Activated CD4-positive, alpha-beta memory T cell treated with anti-CD3 and anti-CD28 coated beads, Interleukin-2, amount 10 ng/mL, durations not matched to agents 7 days and 5 days (primary cell): ENCODE measurements around the gene RASGRF1. TPM values are rescaled to one million over a fixed set of nuclear protein-coding genes. Genes with fewer than 3 reads are reported as not detected.

Experiments used
- CTCF ChIA-PET: fragments of 350-600 bp; sonication (Branson Sonifier 250); formaldehyde crosslinking; loops from one replicate; lab custom pipeline; 2021; ENCODE audit warnings: antibody characterized with exemption, inconsistent platforms; lab: Charles Lee
- POLR2A ChIA-PET: fragments of 350-600 bp; sonication (Branson Sonifier 250); formaldehyde crosslinking; loops from one replicate; lab custom pipeline; 2021; ENCODE audit warnings: antibody characterized with exemption; lab: Charles Lee
- DNase-seq: peaks from one replicate; pipeline ENCODE4 v3.0.0-alpha.2; 2020
- H3K27ac Mint-ChIP-seq: one replicate; pipeline ENCODE4 v1.8.0; 2021; ENCODE audit warnings: mild to moderate bottlenecking, mixed read lengths
- H3K27me3 Mint-ChIP-seq: one replicate; pipeline ENCODE4 v1.8.0; 2021; ENCODE audit warnings: mixed read lengths
- H3K36me3 Mint-ChIP-seq: one replicate; pipeline ENCODE4 v1.8.0; 2021; ENCODE audit warnings: low read depth, mixed read lengths
- H3K4me1 Mint-ChIP-seq: one replicate; pipeline ENCODE4 v1.8.0; 2021; ENCODE audit warnings: mixed read lengths
- H3K4me3 Mint-ChIP-seq: one replicate; pipeline ENCODE4 v1.8.0; 2021; ENCODE audit warnings: mild to moderate bottlenecking, mixed read lengths
- H3K9me3 Mint-ChIP-seq: one replicate; pipeline ENCODE4 v1.8.0; 2021; ENCODE audit warnings: mixed read lengths
- total RNA-seq, 2 experiments: library from RNA; stranded (reverse); gene quantifications; one replicate each; pipeline ENCODE4 v1.2.3, GENCODE V29; 2021

RASGRF1 gene
- total RNA-seq, 2 experiments from 2014 or later = not detected

GRCh38 chr15:79091204-79091867 is 756 bp upstream of the RASGRF1 start:
- Mint-ChIP-seq H3K27ac (no peak overlapping the region), H3K9me3 (no peaks in the 10 kb centered on the region), H3K4me3 (no peak overlapping the region), H3K4me1 (peaks cover 5% of the 10 kb centered on the region), H3K27me3 (peaks cover 63% of the 10 kb centered on the region), H3K36me3 (peaks cover 2% of the 10 kb centered on the region)
- ChIA-PET CTCF (interaction anchor here (1.0 kb wide), 1 partner anchor 63 kb away, joined by 3 read pairs; no protein-coding TSS in a partner anchor), POLR2A (no interaction called here)
- DNase-seq = no peak

GRCh38 chr15:79089890-79090486 is 592 bp downstream of the RASGRF1 start:
- ChIA-PET POLR2A (no interaction called here), CTCF (no interaction called here)
- Mint-ChIP-seq H3K4me3 (no peak overlapping the region), H3K27ac (no peak overlapping the region), H3K4me1 (peaks cover 5% of the 10 kb centered on the region), H3K9me3 (no peaks in the 10 kb centered on the region), H3K36me3 (peaks cover 2% of the 10 kb centered on the region), H3K27me3 (peaks cover 61% of the 10 kb centered on the region)
- no peak for DNase-seq

- H3K36me3 Mint-ChIP-seq = peaks cover 2% of the 10 kb centered on the region
- peaks cover 5% of the 10 kb centered on the region for H3K4me1 Mint-ChIP-seq
- H3K4me3 Mint-ChIP-seq = no peak overlapping the region
- ChIA-PET CTCF (no interaction called here), POLR2A (no interaction called here)
- no peak overlapping the region for H3K27ac Mint-ChIP-seq
- H3K27me3 Mint-ChIP-seq = peaks cover 64% of the 10 kb centered on the region
- DNase-seq = no peak
- no peaks in the 10 kb centered on the region for H3K9me3 Mint-ChIP-seq
Measured at GRCh38 chr15:79089331-79089889, 1.2 kb downstream of the RASGRF1 start.

- no peak overlapping the region for H3K27ac Mint-ChIP-seq
- peaks cover 62% of the 10 kb centered on the region for H3K27me3 Mint-ChIP-seq
- peaks cover 2% of the 10 kb centered on the region for H3K36me3 Mint-ChIP-seq
- H3K4me3 Mint-ChIP-seq = no peak overlapping the region
- DNase-seq = no peak
- CTCF ChIA-PET = no interaction called here
- POLR2A ChIA-PET = no interaction called here
- H3K9me3 Mint-ChIP-seq = no peaks in the 10 kb centered on the region
- H3K4me1 Mint-ChIP-seq = peaks cover 5% of the 10 kb centered on the region
Measured at GRCh38 chr15:79088426-79089205, 2.0 kb downstream of the RASGRF1 start.

- Mint-ChIP-seq H3K27me3 (peaks cover 50% of the 10 kb centered on the region), H3K4me3 (no peak overlapping the region), H3K9me3 (no peaks in the 10 kb centered on the region), H3K27ac (no peak overlapping the region), H3K4me1 (peaks cover 3% of the 10 kb centered on the region), H3K36me3 (no peaks in the 10 kb centered on the region)
- POLR2A ChIA-PET = interaction anchor here (0.9 kb wide), 2 partner anchors 96 to 174 kb away, joined by 3 read pairs; no protein-coding TSS in a partner anchor
- DNase-seq = no peak
- CTCF ChIA-PET = no interaction called here
Measured at GRCh38 chr15:79086814-79087213, 3.8 kb downstream of the RASGRF1 start.

- Mint-ChIP-seq H3K4me3 (no peak overlapping the region), H3K36me3 (no peaks in the 10 kb centered on the region), H3K9me3 (no peaks in the 10 kb centered on the region), H3K4me1 (no peaks in the 10 kb centered on the region), H3K27me3 (peaks cover 39% of the 10 kb centered on the region), H3K27ac (no peak overlapping the region)
- CTCF ChIA-PET = no interaction called here
- DNase-seq = no peak
- POLR2A ChIA-PET = no interaction called here
Measured at GRCh38 chr15:79084308-79084968, 6.1 kb downstream of the RASGRF1 start.

GRCh38 chr15:79083154-79083553 is 7.4 kb downstream of the RASGRF1 start:
- ChIA-PET POLR2A (no interaction called here), CTCF (no interaction called here)
- Mint-ChIP-seq H3K4me1 (no peaks in the 10 kb centered on the region), H3K27ac (no peak overlapping the region), H3K36me3 (no peaks in the 10 kb centered on the region), H3K4me3 (no peak overlapping the region), H3K27me3 (peaks cover 27% of the 10 kb centered on the region), H3K9me3 (no peaks in the 10 kb centered on the region)
- no peak for DNase-seq

- Mint-ChIP-seq H3K4me3 (no peak overlapping the region), H3K9me3 (no peaks in the 10 kb centered on the region), H3K27ac (no peak overlapping the region), H3K36me3 (no peaks in the 10 kb centered on the region), H3K4me1 (no peaks in the 10 kb centered on the region), H3K27me3 (peaks cover 23% of the 10 kb centered on the region)
- POLR2A ChIA-PET = no interaction called here
- CTCF ChIA-PET = no interaction called here
- no peak for DNase-seq
Measured at GRCh38 chr15:79082363-79083070, 8.1 kb downstream of the RASGRF1 start.

- POLR2A ChIA-PET = no interaction called here
- Mint-ChIP-seq H3K36me3 (no peaks in the 10 kb centered on the region), H3K27me3 (peaks cover 11% of the 10 kb centered on the region), H3K4me3 (no peak overlapping the region), H3K4me1 (no peaks in the 10 kb centered on the region), H3K27ac (no peak overlapping the region), H3K9me3 (no peaks in the 10 kb centered on the region)
- DNase-seq = no peak
- CTCF ChIA-PET = no interaction called here
Measured at GRCh38 chr15:79078763-79079410, 11.7 kb downstream of the RASGRF1 start.

- no peak for DNase-seq
- ChIA-PET POLR2A (no interaction called here), CTCF (no interaction called here)
- Mint-ChIP-seq H3K27me3 (peaks cover 7% of the 10 kb centered on the region), H3K27ac (no peak overlapping the region), H3K36me3 (no peaks in the 10 kb centered on the region), H3K4me3 (no peak overlapping the region), H3K4me1 (no peaks in the 10 kb centered on the region), H3K9me3 (no peaks in the 10 kb centered on the region)
Measured at GRCh38 chr15:79078003-79078402, 12.6 kb downstream of the RASGRF1 start.

GRCh38 chr15:79076661-79077060 is 13.9 kb downstream of the RASGRF1 start:
- CTCF ChIA-PET = no interaction called here

GRCh38 chr15:79075256-79075655 is 15.3 kb downstream of the RASGRF1 start:
- Mint-ChIP-seq H3K4me3 (no peak overlapping the region), H3K36me3 (no peaks in the 10 kb centered on the region), H3K4me1 (no peaks in the 10 kb centered on the region), H3K9me3 (no peaks in the 10 kb centered on the region), H3K27me3 (peaks cover 3% of the 10 kb centered on the region), H3K27ac (no peak overlapping the region)
- DNase-seq = no peak
- ChIA-PET CTCF (no interaction called here), POLR2A (no interaction called here)

More at GRCh38 chr15:79076661-79077060, 13.9 kb downstream of the RASGRF1 start:
- H3K4me1 Mint-ChIP-seq = no peaks in the 10 kb centered on the region
- H3K27me3 Mint-ChIP-seq = peaks cover 7% of the 10 kb centered on the region
- no peak for DNase-seq
- no peaks in the 10 kb centered on the region for H3K36me3 Mint-ChIP-seq
- H3K4me3 Mint-ChIP-seq = no peak overlapping the region
- H3K27ac Mint-ChIP-seq = no peak overlapping the region
- POLR2A ChIA-PET = no interaction called here
- no peaks in the 10 kb centered on the region for H3K9me3 Mint-ChIP-seq
